Nephron (organoid): ENCODE results near the gene TMIGD1.
"Not testable (repeated sequence)": the region's sequence is repeated elsewhere in the genome, so short reads cannot be mapped to it uniquely, and the experiment has no call there.

Source experiments
- H3K27ac Mint-ChIP-seq, 3 experiments: 2 replicates each; pipeline ENCODE4 v1.8.0; 2020; ENCODE audit warnings: mixed read lengths in 3 of 3, mild to moderate bottlenecking in 2 of 3, moderate library complexity in 1 of 3
- H3K27me3 Mint-ChIP-seq: 2 replicates; pipeline ENCODE4 v1.8.0; 2021; ENCODE audit warnings: low read depth, mild to moderate bottlenecking, moderate library complexity, mixed read lengths
- H3K36me3 Mint-ChIP-seq: 2 replicates; pipeline ENCODE4 v1.8.0; 2020; ENCODE audit warnings: low read depth, mixed read lengths
- H3K4me1 Mint-ChIP-seq: 2 replicates; pipeline ENCODE4 v1.8.0; 2020; ENCODE audit warnings: mixed read lengths
- H3K4me3 Mint-ChIP-seq, 3 experiments: 2 replicates each; pipeline ENCODE4 v1.8.0; 2020; ENCODE audit warnings: mild to moderate bottlenecking in 3 of 3, mixed read lengths in 3 of 3, moderate library complexity in 2 of 3
- H3K9me3 Mint-ChIP-seq: 2 replicates; pipeline ENCODE4 v1.8.0; 2020; ENCODE audit warnings: mixed read lengths
- CTCF ChIP-seq, 3 experiments: fragments of 200-600 bp; sonication (generic); IDR thresholded peaks; one replicate each; pipeline ENCODE4 v1.5.0; 2021; ENCODE audit warnings: antibody characterized with exemption in 3 of 3; ENCODE audit not compliant: unreplicated experiment in 3 of 3

Gene TMIGD1

GRCh38 chr17:30345527-30346075, 11.7 kb upstream of the TMIGD1 start:
- peaks cover 26% of the 10 kb centered on the region for H3K4me1 Mint-ChIP-seq
- H3K4me3 Mint-ChIP-seq, result no peak overlapping the region
- no peaks in the 10 kb centered on the region for H3K36me3 Mint-ChIP-seq
- H3K27ac Mint-ChIP-seq, result peak overlapping the region in 1 of 3 experiments; percentile 33
- H3K27me3 Mint-ChIP-seq, result peaks cover 3% of the 10 kb centered on the region
- H3K9me3 Mint-ChIP-seq, result no peaks in the 10 kb centered on the region
- no peak for TF ChIP-seq CTCF (IDR thresholded peaks at IDR 0.05; ENCODE audit: unreplicated experiment in 3 of 3)

- H3K27me3 Mint-ChIP-seq, result peaks cover 3% of the 10 kb centered on the region
- no peaks in the 10 kb centered on the region for H3K36me3 Mint-ChIP-seq
- H3K27ac Mint-ChIP-seq, result peak overlapping the region in 2 of 3 experiments; percentile 89 to 90
- no peaks in the 10 kb centered on the region for H3K9me3 Mint-ChIP-seq
- no peak for TF ChIP-seq CTCF (IDR thresholded peaks at IDR 0.05; ENCODE audit: unreplicated experiment in 3 of 3)
- H3K4me1 Mint-ChIP-seq, result peaks cover 32% of the 10 kb centered on the region
- no peak overlapping the region for H3K4me3 Mint-ChIP-seq
These were observed 11.2 kb upstream of the TMIGD1 start for GRCh38 chr17:30345089-30345433.

- Mint-ChIP-seq H3K36me3 (no peaks in the 10 kb centered on the region), H3K27ac (peak overlapping the region; percentile 73 to 90 (median 89))
These were observed 10.6 kb upstream of the TMIGD1 start for GRCh38 chr17:30344283-30345088.

GRCh38 chr17:30343796-30344195, 9.9 kb upstream of the TMIGD1 start:
- peaks cover 3% of the 10 kb centered on the region for H3K27me3 Mint-ChIP-seq
- H3K36me3 Mint-ChIP-seq, result no peaks in the 10 kb centered on the region
- H3K4me1 Mint-ChIP-seq, result peaks cover 33% of the 10 kb centered on the region
- no peak overlapping the region for H3K4me3 Mint-ChIP-seq
- no peak for TF ChIP-seq CTCF (IDR thresholded peaks at IDR 0.05; ENCODE audit: unreplicated experiment in 3 of 3)
- peak overlapping the region; percentile 73 to 90 (median 89) for H3K27ac Mint-ChIP-seq
- H3K9me3 Mint-ChIP-seq, result no peaks in the 10 kb centered on the region

More at GRCh38 chr17:30344283-30345088, 10.6 kb upstream of the TMIGD1 start:
- Mint-ChIP-seq H3K4me1 (peaks cover 33% of the 10 kb centered on the region), H3K4me3 (no peak overlapping the region), H3K27me3 (peaks cover 3% of the 10 kb centered on the region), H3K9me3 (no peaks in the 10 kb centered on the region)
- TF ChIP-seq CTCF (IDR thresholded peaks at IDR 0.05; ENCODE audit: unreplicated experiment in 3 of 3), result no peak

GRCh38 chr17:30343244-30343643, 9.4 kb upstream of the TMIGD1 start:
- H3K4me3 Mint-ChIP-seq, H3K36me3 Mint-ChIP-seq, H3K27me3 Mint-ChIP-seq, H3K9me3 Mint-ChIP-seq: not testable (repeated sequence)
- Mint-ChIP-seq H3K27ac (peak overlapping the region; percentile 73 to 90 (median 89)), H3K4me1 (peaks cover 33% of the 10 kb centered on the region)

GRCh38 chr17:30341703-30342249, 7.9 kb upstream of the TMIGD1 start:
- Mint-ChIP-seq H3K27ac (peak overlapping the region; percentile 17 to 29 (median 17)), H3K36me3 (no peaks in the 10 kb centered on the region), H3K4me3 (no peak overlapping the region), H3K4me1 (peaks cover 33% of the 10 kb centered on the region), H3K9me3 (no peaks in the 10 kb centered on the region), H3K27me3 (no peaks in the 10 kb centered on the region)
- no peak for TF ChIP-seq CTCF (IDR thresholded peaks at IDR 0.05; ENCODE audit: unreplicated experiment in 3 of 3)
